Subcutaneous abdominal adipose tissue (tissue), 5 donors: ENCODE results near the gene ANAPC4.

Source experiments
- H3K27ac ChIP-seq: one replicate; pipeline ENCODE4 v1.7.0; 2013; ENCODE audit warnings: low read depth, mild to moderate bottlenecking, inconsistent platforms, low read length, moderate library complexity
- H3K27me3 ChIP-seq, 5 donors: one replicate each; pipeline ENCODE4 v1.7.0; 2013; ENCODE audit warnings: low read length in 5 of 5, inconsistent platforms in 1 of 5; ENCODE audit not compliant: control insufficient read depth in 5 of 5, insufficient read depth in 4 of 5
- H3K36me3 ChIP-seq, 5 donors: one replicate each; pipeline ENCODE4 v1.7.0; 2013; ENCODE audit warnings: low read length in 5 of 5; ENCODE audit not compliant: control insufficient read depth in 5 of 5, insufficient read depth in 5 of 5
- H3K4me1 ChIP-seq, 5 donors: one replicate each; pipeline ENCODE4 v1.7.0; 2013; ENCODE audit warnings: low read length in 5 of 5, mild to moderate bottlenecking in 3 of 5, moderate library complexity in 1 of 5; ENCODE audit not compliant: control insufficient read depth in 5 of 5, insufficient read depth in 5 of 5
- H3K4me3 ChIP-seq, 5 donors: one replicate each; pipeline ENCODE4 v1.7.0; 2013; ENCODE audit warnings: low read length in 5 of 5, low read depth in 1 of 5
- H3K9ac ChIP-seq, 5 donors: one replicate each; pipeline ENCODE4 v1.7.0; 2013; ENCODE audit warnings: low read length in 5 of 5, mild to moderate bottlenecking in 4 of 5, moderate library complexity in 3 of 5
- H3K9me3 ChIP-seq, 5 donors: one replicate each; pipeline ENCODE4 v1.7.0; 2013; ENCODE audit warnings: low read length in 5 of 5; ENCODE audit not compliant: control insufficient read depth in 5 of 5
- donor health status: healthy.
- donor health status: healthy.
- donor health status: healthy.
- donor health status: healthy.
- donor health status: healthy.

The ANAPC4 gene

DNA sequence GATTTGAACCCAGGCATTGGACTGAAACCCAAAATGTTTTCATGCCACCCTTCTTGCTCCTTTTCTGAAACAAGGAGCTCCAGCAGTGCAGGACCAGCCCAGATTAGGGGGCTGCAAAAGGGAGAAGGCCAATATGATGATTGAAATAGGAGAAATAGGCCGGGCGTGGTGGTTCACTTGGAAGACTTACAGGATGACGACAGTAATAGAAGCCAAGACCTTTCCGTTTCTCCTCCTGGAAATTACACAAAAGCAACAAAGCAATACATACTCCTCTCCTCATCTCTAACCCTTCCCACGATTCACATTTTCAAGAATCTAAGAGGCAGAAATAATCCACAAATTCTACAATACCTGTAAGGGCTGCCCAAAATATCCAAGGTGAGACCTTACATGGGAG lies 90.8 kb downstream of the ANAPC4 start:
- H3K27ac ChIP-seq, result no peak overlapping the region
- no peaks in the 10 kb centered on the region for H3K27me3 ChIP-seq
- H3K9me3 ChIP-seq, result peaks cover 0 to 7% (median 0%) of the 10 kb centered on the region in 5 donors
- H3K36me3 ChIP-seq, result peaks cover 0 to 2% (median 0%) of the 10 kb centered on the region in 5 donors
- H3K9ac ChIP-seq, result no peak overlapping the region
- no peaks in the 10 kb centered on the region for H3K4me1 ChIP-seq
- no peak overlapping the region for H3K4me3 ChIP-seq
